ENCODE data around the gene F2.

DNA sequence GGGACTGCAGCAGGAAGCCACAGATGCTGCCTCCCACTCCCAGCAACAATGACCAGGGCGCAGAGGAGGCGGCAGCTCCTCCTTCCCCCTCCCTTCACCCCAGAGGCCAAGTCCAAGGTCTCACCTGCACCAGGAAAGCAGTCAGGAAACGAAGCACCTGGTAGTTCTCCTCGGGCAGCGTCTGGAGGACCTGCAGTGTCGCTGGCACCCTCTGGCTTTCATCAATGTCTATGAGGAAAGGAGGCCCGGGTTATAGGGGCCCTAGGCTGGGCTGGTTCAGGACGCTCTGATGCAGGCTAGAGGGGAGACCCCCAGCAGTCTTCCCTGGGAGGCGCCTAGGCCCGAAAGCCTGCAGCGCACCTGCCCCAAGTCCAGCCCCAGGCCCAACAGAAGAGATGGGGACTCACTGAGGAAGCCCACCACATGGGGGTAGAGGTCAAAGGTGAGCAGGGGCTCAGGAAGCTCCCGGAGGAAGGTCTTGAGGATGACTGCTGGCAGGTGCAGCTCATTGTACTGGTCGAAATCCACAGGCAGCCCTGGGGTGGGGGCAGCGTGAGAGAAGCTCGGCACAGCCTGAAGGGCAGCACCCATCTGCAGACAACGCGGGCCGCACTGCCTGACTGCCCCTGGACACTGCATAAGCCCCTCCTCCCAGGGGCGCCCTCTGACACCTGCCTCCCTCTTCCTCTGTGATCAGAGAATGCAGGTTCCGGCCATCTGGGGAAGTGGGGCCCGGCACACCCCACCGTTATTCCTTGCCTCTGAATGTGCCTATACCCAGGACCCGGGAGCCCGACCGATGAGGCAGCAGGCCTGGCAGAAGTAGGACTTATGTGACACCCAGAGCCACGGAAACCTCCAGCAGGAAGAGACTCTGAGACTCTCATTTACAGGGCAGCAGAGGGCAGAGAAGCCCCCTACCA, 39.5 kb upstream of the F2 start:
- TF ChIP-seq, protein P1, sequence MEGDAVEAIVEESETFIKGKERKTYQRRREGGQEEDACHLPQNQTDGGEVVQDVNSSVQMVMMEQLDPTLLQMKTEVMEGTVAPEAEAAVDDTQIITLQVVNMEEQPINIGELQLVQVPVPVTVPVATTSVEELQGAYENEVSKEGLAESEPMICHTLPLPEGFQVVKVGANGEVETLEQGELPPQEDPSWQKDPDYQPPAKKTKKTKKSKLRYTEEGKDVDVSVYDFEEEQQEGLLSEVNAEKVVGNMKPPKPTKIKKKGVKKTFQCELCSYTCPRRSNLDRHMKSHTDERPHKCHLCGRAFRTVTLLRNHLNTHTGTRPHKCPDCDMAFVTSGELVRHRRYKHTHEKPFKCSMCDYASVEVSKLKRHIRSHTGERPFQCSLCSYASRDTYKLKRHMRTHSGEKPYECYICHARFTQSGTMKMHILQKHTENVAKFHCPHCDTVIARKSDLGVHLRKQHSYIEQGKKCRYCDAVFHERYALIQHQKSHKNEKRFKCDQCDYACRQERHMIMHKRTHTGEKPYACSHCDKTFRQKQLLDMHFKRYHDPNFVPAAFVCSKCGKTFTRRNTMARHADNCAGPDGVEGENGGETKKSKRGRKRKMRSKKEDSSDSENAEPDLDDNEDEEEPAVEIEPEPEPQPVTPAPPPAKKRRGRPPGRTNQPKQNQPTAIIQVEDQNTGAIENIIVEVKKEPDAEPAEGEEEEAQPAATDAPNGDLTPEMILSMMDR (IDR thresholded peaks at IDR 0.05): no peak
- TF ChIP-seq POLR2A (IDR thresholded peaks at IDR 0.05) (no peak), EP300 (IDR thresholded peaks at IDR 0.05) (no peak)

All from tibial nerve (tissue), 4 donors.